Coronary artery (tissue), 2 donors: ENCODE data around the gene PTPRJ.
A peak's percentile ranks its signal among the peaks of the same experiment; 100 is the strongest.

ENCODE experiments used
- DNase-seq: peaks from one replicate; pipeline ENCODE4 v3.0.0-alpha.2; 2017; ENCODE audit warnings: low spot score
- H3K27ac ChIP-seq, 2 donors: fragments of 200-600 bp; sonication (generic); one replicate each; pipeline ENCODE4 v1.5.1; 2016 to 2019
- H3K4me3 ChIP-seq: fragments of 200-600 bp; sonication (generic); 2 replicates; pipeline ENCODE4 v1.5.1; 2016; ENCODE audit warnings: mild to moderate bottlenecking, moderate library complexity
- CTCF ChIP-seq: fragments of 200-600 bp; sonication (generic); IDR thresholded peaks from one replicate; pipeline ENCODE4 v1.5.1; 2019; ENCODE audit warnings: antibody characterized with exemption

Gene PTPRJ

GRCh38 chr11:48108231-48109045 is 128.1 kb downstream of the PTPRJ start:
- DNase-seq, result peak; percentile 54
- H3K27ac ChIP-seq, result peak overlapping the region in 1 of 2 donors; percentile 29
- H3K4me3 ChIP-seq, result no peak overlapping the region
- no peak for TF ChIP-seq CTCF

GRCh38 chr11:48109046-48109666 is 128.8 kb downstream of the PTPRJ start:
- peak overlapping the region; percentile 58 for H3K4me3 ChIP-seq
- no peak for TF ChIP-seq CTCF
- DNase-seq, result peak; percentile 31
- peak overlapping the region in 1 of 2 donors; percentile 61 for H3K27ac ChIP-seq

GRCh38 chr11:48110509-48110766 is 130.1 kb downstream of the PTPRJ start:
- DNase-seq, result no peak
- TF ChIP-seq CTCF, result no peak
- H3K27ac ChIP-seq, result no peak overlapping the region
- no peak overlapping the region for H3K4me3 ChIP-seq

GRCh38 chr11:48111891-48112290 is 131.5 kb downstream of the PTPRJ start:
- DNase-seq, result no peak
- H3K27ac ChIP-seq, result no peak overlapping the region
- H3K4me3 ChIP-seq, result no peak overlapping the region
- no peak for TF ChIP-seq CTCF

- no peak overlapping the region for H3K4me3 ChIP-seq
- no peak for DNase-seq
- H3K27ac ChIP-seq, result no peak overlapping the region
- TF ChIP-seq CTCF, result no peak
These were observed 134.4 kb downstream of the PTPRJ start for GRCh38 chr11:48114740-48115139.

GRCh38 chr11:48116437-48117228 is 136.3 kb downstream of the PTPRJ start:
- no peak for TF ChIP-seq CTCF
- Histone ChIP-seq H3K27ac (no peak overlapping the region), H3K4me3 (no peak overlapping the region)
- DNase-seq, result no peak
